Fibroblast of skin of left biceps (primary cell): ENCODE results near the gene TSHZ2.
A peak's percentile ranks its signal among the peaks of the same experiment; 100 is the strongest.
"Not testable (repeated sequence)": the region's sequence is repeated elsewhere in the genome, so short reads cannot be mapped to it uniquely, and the experiment has no call there.

Experiments
- DNase-seq, 2 experiments: peaks; one replicate each; pipeline ENCODE4 v3.0.0-alpha.2; 2013; ENCODE audit warnings: low read depth in 2 of 2

Gene TSHZ2

DNA sequence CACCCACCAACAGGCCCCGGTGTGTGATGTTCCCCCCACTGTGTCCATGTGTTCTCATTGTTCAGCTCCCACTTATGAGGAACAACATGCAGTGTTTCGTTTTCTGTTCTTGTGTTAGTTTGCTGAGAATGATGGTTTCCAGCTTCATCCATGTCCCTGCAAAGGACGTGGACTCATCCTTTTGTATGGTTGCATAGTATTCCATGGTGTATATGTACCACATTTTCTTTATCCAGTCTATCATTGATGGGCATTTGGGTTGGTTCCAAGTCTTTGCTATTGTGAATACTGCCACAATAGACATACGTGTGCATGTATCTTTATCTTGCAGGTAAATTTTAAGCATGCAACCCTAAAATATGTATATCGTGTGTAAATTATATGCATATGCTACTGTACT, 52.5 kb downstream of the TSHZ2 start:
- DNase-seq, result not testable (repeated sequence)

DNA sequence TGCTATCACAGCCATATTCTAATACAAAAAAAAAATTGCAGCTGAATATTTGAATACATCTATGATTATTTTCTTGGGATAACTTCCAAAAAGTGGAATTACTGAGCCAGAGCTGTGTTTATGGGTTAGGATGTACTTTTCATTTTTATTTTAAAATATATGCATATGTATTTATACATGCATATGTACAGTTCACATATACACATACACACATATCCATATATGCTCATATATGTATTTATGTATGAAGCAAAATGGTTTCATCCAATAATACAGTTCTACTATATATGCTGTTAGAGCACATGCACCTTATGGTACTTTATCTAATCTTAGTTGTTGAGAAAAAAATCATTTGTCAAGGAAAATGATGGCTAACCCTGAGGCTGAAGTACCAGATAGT, 54.9 kb downstream of the TSHZ2 start:
- no peak for DNase-seq

DNA sequence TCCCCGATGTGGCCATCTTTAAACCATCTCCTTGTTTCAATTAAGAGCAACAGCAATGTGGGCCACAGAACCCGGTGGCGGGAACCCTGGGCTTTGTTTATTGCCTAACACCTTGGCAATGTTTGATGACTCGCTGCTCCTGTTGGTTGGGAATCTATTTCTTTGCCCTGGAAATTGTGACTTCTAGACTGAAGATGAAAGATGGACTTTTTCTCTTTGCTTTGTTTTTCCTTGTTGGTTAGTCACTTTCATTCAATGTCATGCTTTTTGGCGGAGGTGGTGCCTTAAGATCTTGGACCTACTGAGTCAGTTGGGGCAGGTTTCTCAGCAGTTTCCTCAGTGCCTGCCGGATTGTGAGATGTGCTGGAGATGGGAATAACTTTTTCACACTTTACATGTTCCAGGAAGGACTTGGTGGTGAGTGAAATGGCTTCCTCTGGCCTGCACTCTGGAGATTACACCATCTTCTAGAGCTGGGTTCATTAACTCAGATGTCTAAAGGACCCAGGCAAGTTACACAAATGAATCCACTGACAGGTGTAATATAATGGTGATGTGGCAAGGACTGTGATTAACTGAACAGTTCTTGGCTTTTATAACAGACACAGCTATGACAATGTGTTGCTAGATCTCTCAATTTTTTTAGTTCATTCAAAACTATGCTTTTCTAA, 56.3 kb downstream of the TSHZ2 start:
- DNase-seq, result no peak

- no peak for DNase-seq
These were observed 57.9 kb downstream of the TSHZ2 start for GRCh38 chr20:53030061-53030460.

GRCh38 chr20:53032046-53032445, 59.9 kb downstream of the TSHZ2 start:
- peak in 1 of 2 experiments; percentile 22 for DNase-seq

GRCh38 chr20:53032478-53032932, 60.3 kb downstream of the TSHZ2 start:
- DNase-seq, result peak; percentile 83 to 84

DNA sequence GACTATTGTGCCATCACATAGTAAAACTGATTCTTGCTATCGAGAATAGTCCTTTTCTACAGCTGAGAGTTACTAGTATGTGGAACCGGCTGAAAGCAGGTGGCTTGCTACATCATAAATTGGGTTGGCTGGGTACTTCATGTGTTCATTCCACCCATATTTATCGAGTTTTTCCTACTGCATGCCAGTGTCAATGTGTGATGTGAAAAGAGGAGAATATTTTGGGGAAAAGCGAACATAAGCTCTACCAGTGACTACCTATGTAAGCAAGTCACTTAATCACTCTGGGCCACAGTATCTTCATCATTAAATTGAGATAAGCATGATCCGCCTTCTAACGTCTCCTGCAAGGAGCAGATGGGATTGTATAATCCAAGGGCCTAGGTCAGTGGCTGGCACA, 61.0 kb downstream of the TSHZ2 start:
- no peak for DNase-seq

GRCh38 chr20:53034899-53035298, 62.7 kb downstream of the TSHZ2 start:
- DNase-seq, result no peak

DNA sequence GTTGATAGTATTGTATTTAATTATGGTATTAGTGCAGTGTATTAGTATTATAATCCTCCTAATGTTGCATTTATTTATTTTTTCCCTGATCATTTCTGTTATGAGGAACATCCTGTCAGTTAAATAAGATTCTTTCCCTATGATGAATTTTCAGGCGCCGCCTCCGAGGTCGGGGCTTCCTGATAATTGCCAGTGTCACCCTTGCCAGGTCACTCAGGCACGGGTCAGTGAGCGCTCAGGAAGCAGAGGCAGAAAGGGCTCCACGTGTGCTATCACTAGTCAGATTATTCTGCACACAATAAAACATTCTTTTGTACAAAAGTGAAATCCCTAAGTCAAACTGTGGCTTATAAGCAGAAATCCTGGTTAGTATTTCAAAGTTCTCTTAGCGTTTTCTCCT, 64.8 kb downstream of the TSHZ2 start:
- no peak for DNase-seq

DNA sequence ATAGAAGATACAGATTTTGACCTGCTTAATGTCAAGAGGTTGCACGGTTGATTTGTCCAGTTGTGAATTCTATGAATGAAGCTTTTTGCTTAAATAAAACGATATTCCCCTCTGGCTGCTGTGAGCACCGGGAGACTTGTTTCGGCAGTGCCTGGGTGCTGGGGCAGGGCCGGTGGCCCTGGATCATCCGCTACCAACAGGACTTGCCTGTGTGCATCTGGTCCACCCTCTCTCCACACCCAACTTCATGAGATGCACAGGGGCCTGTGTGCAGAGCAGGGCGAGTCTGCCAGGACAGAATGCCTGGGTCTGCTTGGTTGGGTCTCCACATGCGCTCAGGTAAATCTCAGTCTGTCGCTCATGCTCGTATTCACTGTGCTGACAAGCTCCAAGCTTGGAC, 65.5 kb downstream of the TSHZ2 start:
- no peak for DNase-seq

DNA sequence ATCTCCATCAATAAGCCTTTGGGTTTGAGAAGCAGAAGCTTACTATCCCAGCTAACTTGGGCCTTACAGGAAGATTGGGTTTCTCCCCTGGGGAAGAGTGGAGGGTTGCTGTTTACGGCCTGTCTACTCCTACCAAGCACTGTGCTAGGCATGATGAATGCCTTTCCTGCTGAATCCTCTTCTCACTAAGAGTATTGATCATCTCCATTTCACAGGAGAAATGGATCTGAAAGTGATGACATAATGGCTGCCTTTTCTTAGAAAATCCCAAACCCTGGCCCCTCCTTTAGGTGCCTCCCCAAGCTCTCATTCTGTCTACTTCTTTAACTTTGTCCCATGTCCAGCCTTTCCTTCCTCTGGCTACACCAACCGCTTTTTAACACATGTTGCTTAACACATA, 66.1 kb downstream of the TSHZ2 start:
- DNase-seq, result no peak

GRCh38 chr20:53040693-53041589, 68.8 kb downstream of the TSHZ2 start:
- no peak for DNase-seq

DNA sequence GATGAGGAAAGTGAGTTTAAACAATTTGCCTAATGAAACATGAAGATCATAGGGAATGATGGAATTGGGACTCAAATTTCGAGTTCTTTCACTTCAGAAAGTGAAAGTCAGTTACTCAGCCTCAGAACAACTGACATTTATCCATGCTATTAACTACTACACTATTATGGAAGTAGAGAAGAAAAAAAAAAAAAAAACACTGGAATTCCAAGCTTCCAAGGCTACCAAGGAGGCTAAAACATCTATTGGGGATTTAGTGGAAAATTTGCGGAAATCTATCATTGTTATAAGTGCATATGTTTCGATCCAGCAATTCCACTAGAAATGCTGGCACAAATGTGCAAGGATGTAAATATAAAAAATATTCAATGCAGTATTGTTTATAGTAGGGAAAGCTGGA, 70.4 kb downstream of the TSHZ2 start:
- DNase-seq, result no peak

DNA sequence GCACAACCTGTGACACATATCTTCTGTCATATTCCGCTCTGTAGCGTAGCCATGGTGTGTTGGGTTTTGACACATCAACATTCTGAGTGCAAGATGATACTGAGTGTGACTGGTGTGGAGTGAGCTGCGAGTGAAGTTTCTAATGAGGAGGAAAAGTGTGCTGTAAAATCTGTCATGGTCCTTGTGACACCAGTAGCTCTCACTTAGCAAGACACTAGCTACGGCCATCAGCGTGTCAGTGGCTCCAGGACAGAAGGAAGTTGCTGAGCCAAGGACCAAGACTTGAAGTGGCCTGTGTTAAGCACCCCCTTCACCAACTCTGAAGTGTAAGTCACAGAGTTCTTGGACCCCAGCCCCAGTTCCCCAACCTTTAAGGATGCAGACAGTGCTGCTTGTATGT, 72.1 kb downstream of the TSHZ2 start:
- DNase-seq, result no peak

DNA sequence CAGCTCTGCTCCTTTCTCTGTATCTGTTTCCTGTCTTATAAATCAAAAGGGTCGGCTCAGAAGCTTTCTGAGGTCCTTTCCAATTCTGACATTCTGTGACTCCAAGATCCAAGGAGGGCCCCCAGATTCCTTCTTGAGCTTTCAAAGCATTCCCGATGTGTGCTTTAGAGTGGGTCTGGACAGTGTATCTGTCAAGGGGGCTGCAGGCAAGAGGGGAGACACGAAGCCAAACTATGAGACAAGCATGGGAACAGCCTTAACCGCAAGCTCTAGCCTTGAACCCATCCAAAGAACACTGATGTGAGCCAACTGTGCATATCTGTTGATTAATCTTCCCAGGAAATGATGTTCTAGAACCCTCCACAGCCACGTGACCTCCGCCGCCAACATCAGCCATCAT, 73.8 kb downstream of the TSHZ2 start:
- DNase-seq, result no peak

GRCh38 chr20:53047203-53047602, 75.0 kb downstream of the TSHZ2 start:
- no peak for DNase-seq

DNA sequence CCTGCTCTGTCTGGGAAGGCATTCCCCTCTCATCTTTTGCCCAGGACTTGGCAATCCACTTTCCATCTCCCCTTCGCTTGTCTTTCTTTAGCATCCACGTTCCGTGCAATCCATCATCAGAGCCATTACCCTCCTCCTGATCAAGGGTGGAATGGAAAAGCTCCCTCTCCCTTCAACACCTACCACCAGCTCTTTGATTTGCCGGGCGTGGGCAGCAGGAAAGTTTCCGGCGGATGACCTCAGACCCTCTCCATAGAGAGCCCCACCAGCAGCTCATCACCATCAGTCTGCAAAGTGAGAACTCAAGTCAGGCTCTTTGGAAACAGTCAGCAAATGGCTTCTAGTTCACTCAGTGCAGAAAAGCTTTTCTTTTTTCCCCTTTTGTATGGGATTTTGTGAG, 76.2 kb downstream of the TSHZ2 start:
- no peak for DNase-seq

DNA sequence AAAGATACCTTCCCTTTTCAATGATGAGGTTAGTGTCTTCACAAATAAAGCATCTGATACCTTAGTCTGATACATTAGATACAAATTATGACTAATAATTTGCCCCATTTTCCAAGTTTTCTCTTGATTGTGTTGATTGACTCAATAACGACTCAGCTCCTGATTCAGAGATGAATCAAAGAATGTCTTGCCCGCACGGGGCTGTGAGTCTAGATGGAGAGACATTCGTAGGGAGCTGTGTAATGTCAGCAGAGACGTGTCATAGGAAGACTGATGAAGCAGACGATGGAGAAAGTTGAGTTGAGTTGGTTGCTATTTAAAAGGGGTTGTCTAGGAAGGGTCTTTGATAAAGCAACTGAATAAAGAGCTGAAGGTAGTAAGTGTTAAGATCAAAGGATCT, 78.2 kb downstream of the TSHZ2 start:
- no peak for DNase-seq

DNA sequence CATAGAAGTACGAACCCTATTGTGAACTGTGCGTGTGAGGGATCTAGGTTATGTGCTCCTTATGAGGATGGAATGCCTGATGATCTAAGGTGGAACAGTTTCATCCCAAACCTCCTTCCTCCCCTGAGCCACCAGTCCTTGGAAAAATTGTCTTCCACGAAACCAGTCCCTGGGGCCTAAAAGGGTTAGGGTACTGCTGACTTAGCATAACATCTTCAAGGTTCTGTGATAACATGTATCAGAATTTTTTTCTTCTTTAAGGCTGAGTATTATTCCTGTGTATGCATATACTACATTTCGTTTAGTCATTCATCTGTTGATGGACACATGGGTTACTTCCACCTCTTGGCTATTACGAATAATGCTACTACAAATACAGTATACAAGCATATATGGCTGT, 80.2 kb downstream of the TSHZ2 start:
- DNase-seq, result no peak

GRCh38 chr20:53053595-53053994, 81.4 kb downstream of the TSHZ2 start:
- no peak for DNase-seq

DNA sequence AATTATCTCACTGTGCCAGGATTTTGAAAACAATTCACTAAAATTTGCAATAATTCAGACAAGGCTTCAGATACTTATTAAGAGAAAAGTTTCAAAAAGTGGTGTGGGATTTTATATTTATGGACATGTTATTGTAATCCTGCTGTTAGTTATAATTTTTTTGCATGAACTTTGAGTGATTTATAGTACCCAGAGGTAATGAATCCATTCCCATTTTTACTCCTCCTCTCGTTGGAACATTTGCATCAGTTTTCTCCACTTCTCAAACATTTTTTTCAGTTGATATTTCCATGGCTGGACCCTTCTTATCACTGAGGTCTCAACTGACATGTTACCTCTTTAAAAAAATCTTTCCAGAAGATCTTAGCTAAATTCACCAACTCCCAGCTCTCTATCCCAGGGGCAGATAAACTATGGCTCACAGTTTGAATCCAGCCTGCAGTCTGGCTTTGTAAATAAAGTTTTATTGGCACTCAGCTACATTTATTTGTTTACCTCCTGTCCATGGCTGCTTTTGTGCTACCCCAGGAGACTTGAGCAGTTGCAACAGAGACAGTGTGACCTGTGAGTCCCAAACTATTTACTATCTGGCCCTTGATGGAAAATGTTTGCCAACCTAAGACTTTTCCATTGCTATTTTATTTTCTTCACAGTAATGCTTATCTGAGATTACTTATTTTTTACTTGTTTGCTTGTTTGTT, 83.4 kb downstream of the TSHZ2 start:
- DNase-seq, result no peak

DNA sequence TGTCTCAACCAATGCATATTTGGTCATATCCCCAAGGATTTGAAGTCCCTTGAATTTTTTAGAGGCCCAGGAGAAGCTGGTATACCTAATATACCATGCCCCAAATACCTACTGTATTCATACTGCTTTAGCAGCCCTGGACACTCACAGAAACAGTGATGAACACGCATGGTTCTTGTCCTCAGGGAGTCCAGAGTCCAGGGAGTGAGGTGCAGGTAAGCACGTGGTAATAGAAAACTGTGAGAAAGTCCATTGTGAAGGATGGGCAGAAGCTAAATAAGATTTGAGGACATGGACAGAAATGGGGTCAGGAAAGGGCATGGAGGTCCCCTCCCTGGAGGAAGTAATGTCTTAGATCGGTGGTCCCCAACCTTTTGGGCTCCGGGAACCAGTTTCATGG, 85.4 kb downstream of the TSHZ2 start:
- no peak for DNase-seq

GRCh38 chr20:53059848-53060247, 87.7 kb downstream of the TSHZ2 start:
- no peak for DNase-seq
